Measurements from ENCODE around the gene GREB1. TPM values are rescaled to one million over a fixed set of nuclear protein-coding genes. Genes with fewer than 3 reads are reported as not detected.
A peak's percentile ranks its signal among the peaks of the same experiment; 100 is the strongest.

The GREB1 gene
- total RNA-seq, 2 donors from 2014 or later: 0.85 to 2.0 TPM

DNA sequence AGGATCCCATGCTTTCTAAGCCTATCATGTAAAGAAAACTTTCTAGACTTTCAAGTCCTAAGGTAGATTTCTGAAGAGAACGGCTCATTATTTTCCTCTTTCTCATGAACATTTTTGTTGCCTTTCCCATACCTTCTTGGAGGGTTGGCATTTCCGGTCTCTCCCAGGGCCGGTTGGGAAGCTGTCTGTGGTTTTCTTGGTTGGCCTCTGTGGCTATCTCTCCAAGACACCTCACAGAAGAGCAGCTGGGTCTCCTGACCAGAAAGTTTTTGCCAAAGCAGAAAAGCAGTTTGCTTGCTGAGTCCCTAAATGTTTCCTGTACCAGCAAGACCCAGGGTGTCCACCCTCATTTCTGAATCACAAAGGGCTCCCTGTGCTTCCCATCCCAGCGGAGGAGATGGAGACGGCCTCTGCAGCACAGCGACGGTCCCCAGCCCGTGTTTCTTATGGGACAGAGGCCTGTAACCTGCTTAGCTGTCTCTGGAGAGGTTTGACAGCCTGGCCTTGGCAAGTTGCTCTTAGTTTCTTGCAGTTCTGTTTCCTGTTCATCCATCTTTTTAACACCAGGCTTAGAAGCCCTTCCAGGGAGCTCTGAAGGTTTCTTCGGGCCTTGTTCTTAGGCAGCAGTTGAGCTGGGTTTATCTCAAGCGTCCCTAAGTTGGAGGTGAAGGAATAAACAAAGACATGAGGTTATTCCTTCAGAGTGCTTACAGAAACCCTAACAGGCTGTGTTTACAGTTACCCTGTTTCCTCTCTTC is 39.8 kb downstream of the GREB1 start:
- intact Hi-C loops (cut with DNase I, micrococcal nuclease): no loop called here
- DNase-seq (no peak), ATAC-seq (no peak)

DNA sequence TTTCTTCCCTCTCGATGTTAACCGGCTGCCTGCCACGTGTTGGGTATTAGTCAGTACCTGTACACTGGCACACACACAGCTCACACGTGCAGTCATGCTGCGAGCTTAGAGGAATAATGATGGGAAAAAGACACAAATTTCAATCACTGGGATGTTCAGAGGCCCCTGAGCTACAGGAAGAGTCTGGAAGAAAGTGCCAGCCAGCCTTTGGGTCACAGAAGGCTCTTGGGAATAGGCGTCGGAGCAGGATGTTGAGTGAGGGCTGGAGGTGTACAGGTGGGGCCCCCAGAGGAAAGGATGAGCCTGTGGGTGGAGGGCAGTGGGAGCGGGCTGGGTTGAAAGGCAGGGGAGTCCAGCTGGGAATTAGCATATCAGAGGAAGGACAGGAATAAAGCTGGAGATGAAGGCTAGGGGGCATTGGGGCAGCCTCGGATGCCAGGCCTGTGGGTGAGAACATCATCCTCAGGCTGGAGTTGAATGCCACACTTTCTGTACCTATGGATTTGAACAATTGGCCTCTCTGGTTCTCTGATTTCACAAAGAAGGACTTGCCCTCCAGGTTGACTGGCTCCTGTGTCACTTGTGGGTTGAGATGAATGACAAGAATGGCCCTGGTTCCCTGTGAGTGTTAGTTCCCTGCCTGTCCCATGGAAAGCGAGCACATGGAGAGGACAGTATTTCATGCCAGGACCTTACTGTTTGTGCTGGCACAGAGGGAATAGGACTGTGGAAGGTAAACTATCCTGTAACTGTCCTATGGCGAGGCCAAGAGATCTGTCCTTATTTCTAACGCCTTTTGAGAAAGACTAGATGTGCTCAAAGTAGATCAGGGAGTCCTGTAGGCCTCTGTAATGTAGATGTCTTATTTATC is 40.6 kb downstream of the GREB1 start:
- intact Hi-C loops (cut with DNase I, micrococcal nuclease): no loop called here
- DNase-seq (no peak), ATAC-seq (no peak)

DNA sequence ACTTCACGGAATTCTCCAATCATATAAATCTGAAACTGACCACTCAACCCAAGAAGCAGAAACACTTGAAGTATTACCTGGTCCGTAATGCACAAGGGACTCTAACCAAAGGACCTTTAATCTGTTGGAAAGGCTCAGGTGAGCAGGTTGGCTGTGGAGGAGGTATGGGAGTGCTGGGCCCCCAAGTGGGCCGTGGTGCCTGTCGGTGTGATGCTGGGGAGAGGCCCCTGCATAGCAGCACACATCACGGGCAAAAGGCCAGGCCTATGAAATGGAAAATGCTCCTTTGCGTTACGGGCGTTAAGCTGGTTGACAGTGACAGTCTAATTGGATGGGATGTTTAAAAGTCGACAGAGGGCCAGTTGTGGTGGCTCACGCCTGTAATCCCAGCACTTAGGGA is 42.6 kb downstream of the GREB1 start:
- no peak for DNase-seq
- intact Hi-C loops (cut with DNase I, micrococcal nuclease): no loop called here

DNA sequence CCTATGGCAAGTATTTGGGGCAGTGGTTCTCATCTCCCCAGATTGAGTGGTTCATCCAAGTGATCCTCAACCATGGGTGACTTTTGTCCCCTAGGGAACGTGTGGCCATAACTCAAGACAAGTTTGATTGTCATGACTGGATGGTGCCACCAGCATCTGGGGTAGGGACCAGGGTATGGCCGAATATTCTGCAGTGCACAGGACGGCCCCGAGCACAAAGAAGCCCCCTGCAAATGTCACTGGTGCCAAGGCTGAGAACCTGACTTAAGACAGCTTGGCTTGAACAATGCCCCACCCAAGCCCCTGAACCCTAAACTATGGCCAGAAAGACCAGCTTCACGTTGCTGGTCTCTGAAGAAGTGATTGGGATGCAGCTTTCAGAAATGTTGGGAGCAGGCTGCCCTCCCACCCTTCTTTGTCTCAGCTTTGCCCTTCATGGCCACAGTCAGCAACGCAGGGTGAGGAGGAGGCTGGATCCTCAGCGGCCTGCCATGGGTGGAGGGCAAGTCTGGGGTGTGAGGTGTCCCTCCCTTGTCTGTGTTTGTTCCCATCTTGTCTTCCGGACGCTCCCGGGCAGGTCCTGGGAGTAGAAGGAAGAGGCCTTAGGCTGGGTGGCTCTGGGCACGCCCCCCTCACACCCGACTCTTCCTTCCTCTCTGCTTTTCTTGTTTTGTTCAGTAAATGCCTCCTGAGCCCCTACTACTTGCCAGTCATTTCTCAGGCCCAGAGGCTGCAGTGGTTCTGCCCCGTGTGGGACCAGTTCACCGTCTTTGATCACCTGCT is 43.4 kb downstream of the GREB1 start:
- intact Hi-C loops (cut with DNase I, micrococcal nuclease): no loop called here
- ATAC-seq: no peak
- DNase-seq: no peak

More for the DNA sequence above, 42.6 kb downstream of the GREB1 start:
- no peak for ATAC-seq

DNA sequence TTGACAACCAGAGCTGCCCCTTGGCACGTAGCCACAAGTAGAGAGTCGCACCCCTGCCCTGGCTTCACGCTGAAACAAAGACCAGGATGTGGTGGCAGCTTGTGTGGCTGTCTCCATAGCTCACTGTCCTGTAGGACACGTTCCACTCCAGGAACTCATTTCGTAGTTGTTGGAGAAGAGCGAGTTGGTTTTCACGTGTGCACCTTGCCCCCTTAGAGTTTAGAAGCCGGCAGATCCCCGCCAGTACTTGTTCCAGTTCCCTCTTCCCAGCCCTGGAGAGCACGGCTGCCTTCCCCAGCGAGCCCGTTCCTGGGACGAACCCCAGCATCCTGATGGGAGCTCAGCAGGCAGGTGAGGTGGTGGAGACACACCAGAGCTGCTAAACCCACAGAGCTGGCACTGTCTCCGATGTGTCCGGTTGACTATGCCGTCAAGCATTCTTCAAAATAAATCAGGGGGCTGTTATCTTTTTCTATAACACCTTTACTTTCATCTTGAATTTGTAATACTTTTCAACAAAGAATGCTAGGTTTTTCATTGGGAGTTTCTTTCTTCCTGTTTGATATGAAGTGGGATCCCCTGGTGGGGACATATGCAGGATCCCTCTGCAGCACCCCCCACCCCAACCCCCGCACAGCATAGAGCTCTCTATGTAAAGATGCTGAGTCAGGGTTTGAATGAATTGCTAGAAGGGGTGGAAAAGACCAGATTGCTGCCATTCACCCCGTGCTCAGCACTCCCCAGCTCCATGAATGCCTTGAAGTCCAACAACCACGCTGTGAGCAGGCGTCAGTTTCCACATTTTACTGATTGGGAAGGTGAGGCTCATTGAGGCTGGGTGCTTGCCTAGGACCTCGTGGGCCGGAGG is 44.5 kb downstream of the GREB1 start:
- DNase-seq: no peak
- no peak for ATAC-seq
- intact Hi-C loops (cut with DNase I, micrococcal nuclease): no loop called here

DNA sequence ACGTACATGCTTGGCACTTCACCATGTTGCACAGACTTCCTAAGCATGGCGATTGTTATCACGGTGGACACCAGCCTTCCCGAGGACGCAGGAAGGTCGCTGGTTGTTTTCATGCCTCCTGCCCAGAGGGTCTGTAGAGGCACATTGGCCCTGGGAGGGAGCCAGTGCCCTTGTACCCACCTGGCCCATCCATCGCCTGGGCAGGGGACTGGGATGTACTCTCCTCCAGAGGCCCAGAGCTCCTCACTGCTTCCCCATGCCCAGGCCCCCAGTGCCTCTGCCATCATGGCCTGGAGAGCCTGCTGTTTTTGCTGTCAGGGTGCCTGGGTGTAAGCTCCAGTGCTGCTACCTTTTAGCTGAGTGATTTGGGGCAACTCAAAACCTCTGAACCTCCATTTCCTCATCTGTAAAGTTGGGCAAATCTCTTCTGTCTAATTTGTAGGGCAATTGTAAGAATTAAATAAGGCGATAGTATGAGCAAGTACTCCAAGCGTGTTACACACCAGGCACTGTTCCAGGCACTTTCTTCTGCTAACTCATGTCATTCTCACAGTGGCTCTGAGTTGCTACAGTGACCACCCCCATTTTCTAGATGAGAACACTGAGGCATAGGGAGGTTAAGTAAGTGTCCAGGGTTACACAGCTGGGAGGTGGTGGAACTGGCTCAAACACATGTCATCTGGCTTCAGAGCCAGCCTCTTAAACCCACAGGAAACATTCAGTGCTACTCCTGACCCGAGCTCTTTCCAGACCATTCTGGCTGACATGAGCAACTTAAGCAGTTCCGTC is 45.3 kb downstream of the GREB1 start:
- intact Hi-C loops (cut with DNase I, micrococcal nuclease): no loop called here
- DNase-seq (no peak), ATAC-seq (no peak)

DNA sequence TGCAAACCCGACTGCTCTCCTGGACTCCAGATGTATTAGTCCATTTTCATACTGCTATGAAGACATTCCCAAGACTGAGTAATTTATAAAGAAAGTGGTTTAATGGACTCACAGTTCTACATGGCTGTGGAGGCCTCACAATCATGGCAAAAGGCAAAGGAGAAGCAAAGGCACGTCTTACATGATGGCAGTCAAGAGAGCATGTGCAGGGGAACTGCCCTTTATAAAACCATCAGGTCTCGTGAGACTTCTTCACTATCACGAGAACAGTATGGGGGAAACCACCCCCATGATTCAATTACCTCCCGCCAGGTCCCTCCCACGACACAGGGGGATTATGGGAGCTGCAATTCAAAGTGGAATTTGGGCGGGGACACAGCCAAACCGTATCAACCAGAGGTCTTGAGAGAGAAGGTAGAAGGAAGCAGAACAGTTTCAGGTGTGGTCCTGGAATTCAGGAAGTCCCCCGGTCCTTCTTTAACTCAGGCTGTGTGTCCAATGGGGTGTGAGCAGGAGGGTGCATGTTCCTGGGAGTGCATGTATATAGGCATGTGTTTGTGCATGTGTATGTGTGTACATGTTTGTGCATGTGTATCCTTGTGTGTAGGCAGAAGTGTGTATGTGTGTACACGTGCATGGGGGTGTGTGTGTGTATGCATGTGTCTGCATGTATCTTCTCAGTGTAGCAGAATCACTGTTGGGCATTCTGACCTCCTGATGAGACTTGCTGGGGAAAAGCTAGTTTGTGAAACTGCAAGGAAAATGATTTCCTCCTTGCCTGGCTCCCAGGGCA is 46.2 kb downstream of the GREB1 start:
- peak; percentile 24 for ATAC-seq
- DNase-seq: no peak
- intact Hi-C loops (cut with DNase I, micrococcal nuclease): loop anchor here in 1 of 2 donors (10.0 kb wide), 1 partner anchor 95 kb away; no protein-coding TSS in a partner anchor

DNA sequence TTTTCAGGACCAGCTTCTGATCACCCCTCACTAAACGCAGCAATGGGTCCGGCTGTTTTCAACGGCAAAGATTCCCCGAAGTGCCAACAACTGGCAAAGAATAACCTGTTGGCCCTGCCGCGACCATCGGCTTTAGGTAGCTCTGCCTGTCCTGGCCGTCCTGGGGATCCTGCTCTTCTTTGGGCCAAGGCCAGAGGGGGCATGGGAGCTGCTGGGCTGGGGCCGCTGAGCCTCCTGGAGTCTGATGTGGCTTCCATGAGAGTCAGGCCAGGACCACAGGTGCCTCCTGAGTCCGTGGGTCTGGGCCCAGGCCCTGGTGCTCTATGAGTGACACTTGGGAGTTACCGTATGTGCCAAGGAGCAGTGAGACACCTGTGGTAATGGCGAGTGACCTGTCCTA is 46.9 kb downstream of the GREB1 start:
- no peak for ATAC-seq
- intact Hi-C loops (cut with DNase I, micrococcal nuclease): loop anchor here in 1 of 2 donors (10.0 kb wide), 1 partner anchor 96 kb away; no protein-coding TSS in a partner anchor
- no peak for DNase-seq

DNA sequence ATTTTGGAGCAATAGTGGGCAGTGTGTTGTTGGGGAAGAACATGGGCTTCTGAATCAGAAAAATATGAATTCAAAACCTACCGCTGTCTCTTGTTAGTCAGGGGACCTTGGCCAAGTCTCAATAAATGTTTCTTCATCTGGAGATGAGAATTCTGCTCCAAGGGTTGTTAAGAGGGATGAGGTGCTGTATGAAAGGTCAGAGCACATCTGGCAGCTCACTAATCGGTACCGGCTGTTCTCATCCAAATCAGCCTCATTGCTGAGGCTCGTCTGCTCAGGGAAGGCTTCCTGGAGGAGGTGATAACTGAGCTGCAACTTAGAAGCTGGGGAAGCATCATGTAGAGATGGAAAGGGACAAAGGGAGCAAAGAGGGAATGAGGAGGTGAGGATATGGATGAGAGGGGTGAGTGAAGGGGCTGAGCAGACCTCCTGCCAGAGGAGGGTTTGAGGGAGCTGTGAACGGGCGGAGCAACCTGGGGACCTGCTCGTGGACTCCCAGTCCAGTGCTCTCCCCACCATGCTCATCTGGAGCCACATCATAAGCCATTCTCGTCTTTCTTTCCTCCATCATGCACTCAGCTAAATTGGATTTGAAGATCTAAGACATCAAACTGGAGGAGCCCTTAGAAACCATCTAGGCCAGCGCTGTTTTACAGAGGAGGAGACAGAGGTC is 47.4 kb downstream of the GREB1 start:
- intact Hi-C loops (cut with DNase I, micrococcal nuclease): loop anchor here in 1 of 2 donors (10.0 kb wide), 1 partner anchor 96 kb away; no protein-coding TSS in a partner anchor
- DNase-seq (no peak), ATAC-seq (no peak)

DNA sequence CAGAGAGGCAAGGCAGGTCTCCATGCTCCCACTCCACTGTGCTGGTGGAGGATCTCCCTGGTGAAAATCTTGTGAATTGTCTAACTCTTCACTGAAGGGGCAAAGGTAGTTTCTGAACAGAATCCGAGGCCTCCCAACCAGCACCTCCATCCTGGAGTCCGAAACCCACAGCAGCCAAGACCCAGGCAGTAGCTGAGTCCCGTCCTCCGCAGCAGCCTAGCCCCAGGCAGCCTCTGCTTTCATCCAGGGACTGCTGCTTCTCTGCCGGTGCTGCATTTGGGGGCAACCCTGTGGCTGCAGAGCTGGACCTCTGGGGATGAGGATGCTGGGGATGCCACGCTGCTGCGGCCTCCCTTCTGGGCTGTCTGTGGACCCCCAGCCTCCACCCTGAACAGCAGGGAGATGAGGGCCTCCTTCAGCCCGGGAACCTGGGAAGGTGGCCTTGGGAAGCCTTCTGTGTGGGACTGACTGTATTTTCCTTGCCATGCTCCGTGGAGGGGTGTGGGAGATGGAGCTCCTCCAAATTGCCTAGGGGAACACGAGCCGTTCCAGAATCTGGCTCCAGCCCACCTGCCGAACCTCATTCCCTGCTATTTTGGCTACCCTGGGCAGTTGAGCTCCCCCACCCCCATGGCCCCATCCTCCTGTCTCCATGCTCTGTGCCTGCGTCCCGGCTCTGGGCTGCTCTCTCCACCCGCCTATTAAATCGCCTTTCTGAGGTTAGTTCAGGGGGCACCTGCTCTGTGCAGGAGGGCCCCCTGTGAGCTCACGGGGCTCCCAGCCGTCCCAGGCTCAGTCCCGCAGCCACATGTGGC is 48.2 kb downstream of the GREB1 start:
- ATAC-seq (no peak), DNase-seq (no peak)
- intact Hi-C loops (cut with DNase I, micrococcal nuclease): loop anchor here in 1 of 2 donors (10.0 kb wide), 1 partner anchor 97 kb away; no protein-coding TSS in a partner anchor

DNA sequence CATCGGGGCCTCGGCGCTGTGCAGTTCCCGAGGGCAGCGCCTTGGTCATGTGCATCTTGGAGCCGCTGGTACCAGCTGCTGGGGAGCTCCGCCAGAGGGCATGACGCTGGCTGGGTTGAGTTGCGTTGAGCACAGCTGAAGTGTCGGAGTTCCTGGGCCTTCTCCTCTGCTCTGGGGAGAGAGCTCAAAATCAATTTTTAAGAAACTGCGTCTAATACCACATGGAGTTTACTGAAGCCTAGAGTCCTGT is 48.7 kb downstream of the GREB1 start:
- DNase-seq (no peak), ATAC-seq (no peak)
- intact Hi-C loops (cut with DNase I, micrococcal nuclease): loop anchor here in 1 of 2 donors (10.0 kb wide), 1 partner anchor 98 kb away; no protein-coding TSS in a partner anchor

DNA sequence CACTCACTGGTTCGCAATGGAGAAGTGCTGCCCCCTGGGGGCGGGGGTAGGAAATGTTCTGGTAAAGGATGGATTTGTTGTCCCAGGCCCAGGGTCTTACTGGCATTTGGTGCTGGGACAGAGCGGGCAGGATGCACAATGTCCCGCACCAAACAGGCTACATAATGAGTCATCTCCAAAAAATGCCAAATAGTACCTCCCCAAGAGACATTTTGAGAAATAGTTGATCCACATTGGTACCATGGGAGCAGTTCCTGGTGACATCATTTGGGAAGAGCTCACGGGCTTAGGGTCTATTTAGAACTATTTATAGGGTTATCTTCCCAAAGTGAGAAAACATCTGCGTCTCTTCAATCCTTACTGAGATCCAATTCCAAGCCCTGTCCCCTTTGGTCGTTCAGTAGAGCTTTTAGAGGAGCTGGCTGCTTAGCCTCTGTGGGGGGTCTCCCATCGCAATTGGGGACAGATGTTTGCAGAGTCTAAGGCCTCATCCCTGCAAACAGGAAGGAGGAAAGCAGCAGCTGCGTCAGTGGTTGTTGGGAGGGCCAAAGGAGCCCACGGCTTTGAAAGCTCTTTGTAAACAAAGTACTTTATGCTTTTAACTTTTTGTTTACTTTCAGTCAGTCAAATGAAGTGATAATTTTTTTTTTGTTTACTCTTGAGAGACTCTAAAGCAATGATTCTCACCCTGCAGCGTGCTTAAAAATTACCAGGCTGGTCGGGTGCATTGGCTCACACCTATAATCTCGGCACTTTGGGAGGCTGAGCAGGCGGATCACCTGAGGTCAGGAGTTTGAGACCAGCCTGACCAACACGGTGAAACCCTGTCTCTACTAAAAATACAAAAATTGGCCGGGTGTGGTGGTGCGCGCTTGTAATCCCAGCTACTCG is 49.3 kb downstream of the GREB1 start:
- intact Hi-C loops (cut with DNase I, micrococcal nuclease): loop anchor here in 1 of 2 donors (10.0 kb wide), 1 partner anchor 98 kb away; no protein-coding TSS in a partner anchor
- DNase-seq (peak in 1 of 2 donors; percentile 57), ATAC-seq (peak; percentile 69)

DNA sequence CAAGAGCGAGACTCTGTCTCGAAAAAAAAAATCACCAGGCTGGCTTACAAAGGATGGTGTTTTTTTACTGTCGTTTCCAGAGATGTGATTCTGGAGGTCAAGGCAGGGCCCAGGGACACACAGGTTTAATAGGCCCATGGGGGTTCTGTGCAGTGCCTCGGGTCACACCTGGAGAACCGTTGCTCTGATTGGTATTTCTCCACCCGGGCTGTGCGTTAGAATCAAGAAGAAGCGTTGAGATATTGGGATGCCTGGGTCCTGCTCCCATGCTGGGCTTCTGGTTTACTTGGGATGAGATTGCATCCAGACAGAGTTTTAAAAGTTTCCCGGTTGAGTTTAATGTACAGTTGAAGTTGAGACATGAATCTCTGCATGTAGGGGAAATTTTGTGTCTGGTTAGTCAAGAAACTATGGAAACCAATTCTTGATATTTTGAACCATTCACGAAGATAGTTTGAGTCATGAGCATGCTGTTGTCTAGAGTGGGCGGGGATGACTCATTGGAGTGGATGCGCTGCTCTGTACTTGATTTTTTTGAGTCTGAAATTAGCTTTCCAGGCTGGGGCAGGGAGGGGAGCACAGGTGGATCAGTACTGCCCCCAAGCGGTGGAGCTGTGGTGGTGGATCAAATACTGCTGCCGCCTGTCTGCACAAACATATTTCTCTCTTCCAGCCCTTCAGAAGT is 50.1 kb downstream of the GREB1 start:
- peak; percentile 73 for ATAC-seq
- intact Hi-C loops (cut with DNase I, micrococcal nuclease): loop anchor here (2.0 to 10.0 kb wide), 2 partner anchors 99 to 105 kb away; no protein-coding TSS in a partner anchor

More for the DNA sequence above, 50.1 kb downstream of the GREB1 start:
- DNase-seq: peak; percentile 38 to 64

Data from left colon (tissue), 2 donors.